NCI-H2227 treated with DMSO at 0.1 percent for 48 hours (cell line): Measurements from ENCODE around the gene TGFBR3L.
"Not testable (repeated sequence)": the region's sequence is repeated elsewhere in the genome, so short reads cannot be mapped to it uniquely, and the experiment has no call there.

ENCODE experiments used
- DNase-seq: peaks from one replicate; lab custom pipeline; 2025; lab: John Stamatoyannopoulos, UW

Gene TGFBR3L

DNA sequence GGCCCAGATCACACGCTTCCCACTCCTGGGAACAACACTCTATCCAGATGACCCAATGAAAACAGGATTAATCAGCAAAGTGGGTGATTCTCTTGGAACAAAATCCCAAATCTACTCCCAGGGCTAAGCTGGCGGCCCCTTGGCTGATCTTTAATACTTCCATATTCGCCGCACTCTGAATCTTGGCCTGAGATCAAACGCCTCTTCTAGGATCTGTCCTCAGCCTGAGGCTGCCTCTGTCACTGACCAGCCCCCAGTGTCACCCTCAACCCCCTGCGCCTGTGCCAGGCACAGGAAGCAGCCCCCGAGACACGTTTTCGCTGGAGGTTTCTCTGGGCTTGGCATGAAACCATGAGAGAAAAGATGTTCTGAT lies 13.7 kb downstream of the TGFBR3L start:
- DNase-seq, result no peak

GRCh38 chr19:7928741-7929701 lies 14.4 kb downstream of the TGFBR3L start:
- no peak for DNase-seq

- not testable (repeated sequence) for DNase-seq
These were observed 15.4 kb downstream of the TGFBR3L start for GRCh38 chr19:7930030-7930429.

DNA sequence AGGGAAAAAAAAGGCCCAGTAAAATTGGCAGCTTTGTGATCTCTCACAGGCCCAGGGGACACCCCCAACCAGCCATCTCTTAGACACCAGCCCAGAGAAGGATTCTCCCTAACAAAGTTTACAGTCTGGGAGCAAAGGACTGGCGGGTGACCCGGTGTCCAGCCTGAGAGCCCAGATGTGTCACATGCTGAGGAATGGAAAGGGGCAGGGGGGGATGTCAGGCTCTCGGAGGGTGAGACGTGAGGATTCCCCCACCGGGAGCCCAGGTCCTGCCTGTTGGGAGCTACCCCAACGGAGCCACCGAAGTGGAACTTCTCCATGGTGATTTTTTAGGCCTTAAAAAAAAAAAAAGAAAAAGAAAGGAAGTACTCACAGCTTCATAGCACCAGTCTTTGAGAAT lies 16.1 kb downstream of the TGFBR3L start:
- no peak for DNase-seq

- DNase-seq, result no peak
These were observed 16.8 kb downstream of the TGFBR3L start for GRCh38 chr19:7931221-7932061.

- no peak for DNase-seq
These were observed 17.8 kb downstream of the TGFBR3L start for GRCh38 chr19:7932276-7932929.

DNA sequence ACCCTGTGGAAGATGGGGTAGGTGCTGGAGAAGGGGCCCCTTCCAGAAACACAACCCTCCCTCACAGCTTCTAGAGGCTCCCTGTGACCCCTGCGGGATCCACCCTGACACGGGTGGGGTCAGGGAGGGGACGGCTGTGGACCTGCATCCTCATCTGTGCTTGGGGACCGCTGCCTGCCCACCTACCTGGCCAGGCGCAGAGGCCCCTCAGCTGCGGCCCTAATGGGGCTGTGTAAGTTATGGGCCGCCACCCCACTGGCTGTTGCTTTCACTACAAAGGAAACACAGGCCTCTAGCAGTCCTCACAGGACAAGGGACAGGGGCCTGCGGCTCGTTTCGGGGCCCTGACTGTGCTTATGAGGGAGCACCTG lies 18.3 kb downstream of the TGFBR3L start:
- no peak for DNase-seq

- DNase-seq, result no peak
These were observed 18.8 kb downstream of the TGFBR3L start for GRCh38 chr19:7933411-7933810.

DNA sequence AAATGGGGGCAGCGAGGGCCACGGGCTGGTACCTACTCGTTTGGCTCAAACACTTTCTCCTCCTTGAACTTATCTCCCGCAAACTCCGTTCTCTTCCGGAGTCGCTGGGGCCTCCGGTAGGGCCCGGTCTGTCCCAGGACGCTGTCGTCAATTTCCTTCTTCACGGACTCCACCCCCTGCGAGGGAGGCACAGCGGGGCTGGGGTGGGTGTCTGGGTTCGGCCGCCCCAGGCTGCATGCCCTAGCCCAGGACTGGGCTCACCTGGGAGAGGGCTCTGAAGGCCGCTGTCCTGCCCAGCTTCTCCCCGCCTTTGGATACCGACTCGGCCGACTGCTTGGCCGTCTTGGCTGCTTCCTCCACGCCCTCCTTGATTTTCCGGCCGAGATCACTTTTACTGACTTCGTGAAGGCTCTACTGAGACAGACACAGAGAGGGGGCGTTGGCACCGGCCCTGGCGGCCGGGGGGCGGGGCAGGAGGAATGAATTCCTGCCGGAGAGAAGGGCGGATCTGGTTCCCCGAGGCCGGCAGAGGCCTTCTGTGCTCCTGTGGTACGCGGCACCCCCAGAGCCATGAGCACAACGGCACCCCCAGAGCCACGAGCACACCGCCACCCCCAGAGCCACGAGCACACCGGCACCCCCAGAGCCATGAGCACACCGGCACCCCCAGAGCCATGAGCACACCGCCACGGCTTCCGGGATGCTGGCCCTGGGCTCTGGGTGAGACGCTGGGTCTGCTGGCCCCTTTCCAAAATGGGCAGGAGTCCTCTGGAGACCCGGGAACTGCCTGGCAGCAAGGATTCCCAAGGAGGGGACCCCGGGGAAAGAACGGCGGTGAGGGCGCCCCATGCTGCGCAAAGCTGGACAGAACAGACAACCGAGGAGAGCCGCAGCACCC lies 19.4 kb downstream of the TGFBR3L start:
- DNase-seq, result no peak

DNA sequence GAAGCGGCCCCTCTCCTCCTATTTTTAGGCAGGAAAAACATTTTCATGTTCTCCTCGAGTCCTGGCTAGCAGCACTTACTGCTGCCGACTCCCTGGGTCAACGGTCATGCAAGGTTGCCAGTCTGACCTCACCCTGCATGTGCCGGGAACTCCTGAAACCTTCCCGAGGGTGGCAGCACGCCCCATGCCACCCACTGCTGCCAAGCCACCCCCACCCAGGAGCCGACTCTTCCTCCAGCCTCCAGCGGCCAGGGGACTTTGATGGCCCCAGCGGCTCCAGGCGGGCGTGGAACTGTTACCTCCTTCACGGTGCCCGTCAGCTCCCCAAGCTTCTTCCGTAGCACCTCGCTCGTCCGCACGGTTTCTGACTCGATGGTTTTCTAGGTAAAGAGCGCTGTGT lies 20.1 kb downstream of the TGFBR3L start:
- no peak for DNase-seq

DNA sequence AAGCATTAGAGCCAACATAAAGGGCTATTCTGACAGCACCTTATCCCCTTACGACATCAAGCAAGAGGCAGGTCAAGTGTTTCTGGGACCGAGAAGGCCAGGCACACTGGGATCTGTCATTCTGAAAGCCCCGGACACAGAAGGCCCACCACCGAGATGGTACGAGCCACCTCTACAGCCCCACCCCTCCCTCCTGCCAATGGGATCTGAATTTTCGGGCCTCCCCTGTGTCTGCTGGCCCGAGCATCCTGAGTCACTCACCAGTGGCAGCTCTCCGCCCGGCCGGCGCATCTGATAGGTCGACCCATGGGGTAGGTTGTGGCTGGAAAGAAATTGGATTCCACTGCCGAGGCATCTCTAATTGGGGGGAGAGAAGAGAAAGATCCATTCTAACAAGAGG lies 26.2 kb downstream of the TGFBR3L start:
- no peak for DNase-seq

- no peak for DNase-seq
These were observed 27.4 kb downstream of the TGFBR3L start for GRCh38 chr19:7941895-7942596.

DNA sequence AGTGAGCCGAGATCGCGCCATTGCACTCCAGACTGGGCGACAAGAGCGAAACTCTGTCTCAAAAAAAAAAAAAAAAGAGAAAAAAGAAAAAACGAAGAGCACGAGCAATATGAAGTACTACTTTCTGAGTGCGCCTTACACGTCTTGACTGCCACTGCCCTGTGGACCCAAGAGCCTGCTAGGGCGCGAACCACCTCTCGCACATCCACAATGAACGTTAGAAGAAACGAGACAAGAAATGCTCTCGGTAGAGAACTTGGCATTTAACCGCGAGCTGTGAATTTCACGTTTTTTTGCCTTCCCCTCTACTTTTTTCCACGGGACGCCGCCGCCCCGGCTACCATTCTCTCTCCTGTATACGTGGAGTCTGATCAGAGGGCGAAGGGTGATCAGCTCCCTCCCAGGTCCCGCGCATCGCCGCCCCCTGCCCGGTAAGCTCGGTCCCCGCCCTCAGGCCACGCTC lies 28.4 kb downstream of the TGFBR3L start:
- no peak for DNase-seq

DNA sequence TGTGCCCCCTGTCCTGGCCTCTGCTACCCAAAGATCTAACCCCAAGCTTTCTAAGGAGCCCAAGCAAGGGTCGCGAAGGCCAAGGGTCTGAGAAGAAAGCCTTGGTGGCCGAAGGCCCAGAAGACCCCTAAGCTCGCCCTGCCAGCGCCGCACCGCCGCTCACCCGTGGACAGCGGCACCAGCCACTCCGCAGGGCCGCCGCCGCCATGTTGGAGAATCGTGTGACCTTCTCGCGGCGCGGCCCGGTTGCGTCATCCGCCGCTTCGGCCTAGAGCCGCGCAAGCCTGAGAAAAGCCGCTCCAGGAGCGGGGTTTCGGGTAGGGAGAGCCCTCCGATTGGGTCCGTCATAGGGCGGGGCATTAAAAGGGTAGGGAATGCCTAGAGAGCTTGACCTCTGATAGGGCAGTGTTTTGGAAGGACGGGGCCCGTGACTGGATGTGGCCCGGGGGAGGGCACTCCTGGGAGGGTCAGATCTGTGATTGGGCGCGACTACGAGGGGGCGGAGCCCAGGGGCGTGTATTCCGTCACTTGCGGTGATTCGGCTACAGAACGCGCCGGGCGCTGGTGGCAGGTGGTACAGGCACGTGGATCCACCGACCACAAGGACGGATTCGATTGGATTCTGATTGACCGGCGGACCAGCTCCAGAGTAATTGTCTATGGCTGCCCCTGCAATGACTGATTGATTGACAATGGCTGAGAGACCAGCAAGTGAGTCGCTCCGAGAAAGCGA lies 29.0 kb downstream of the TGFBR3L start, which contains the start of gene TIMM44:
TSS of gene TIMM44 (minus strand) at position 223 of the 733 bp plus-strand sequence. CDS start at position 208, 15 bp downstream.
- DNase-seq, result peak; percentile 93

DNA sequence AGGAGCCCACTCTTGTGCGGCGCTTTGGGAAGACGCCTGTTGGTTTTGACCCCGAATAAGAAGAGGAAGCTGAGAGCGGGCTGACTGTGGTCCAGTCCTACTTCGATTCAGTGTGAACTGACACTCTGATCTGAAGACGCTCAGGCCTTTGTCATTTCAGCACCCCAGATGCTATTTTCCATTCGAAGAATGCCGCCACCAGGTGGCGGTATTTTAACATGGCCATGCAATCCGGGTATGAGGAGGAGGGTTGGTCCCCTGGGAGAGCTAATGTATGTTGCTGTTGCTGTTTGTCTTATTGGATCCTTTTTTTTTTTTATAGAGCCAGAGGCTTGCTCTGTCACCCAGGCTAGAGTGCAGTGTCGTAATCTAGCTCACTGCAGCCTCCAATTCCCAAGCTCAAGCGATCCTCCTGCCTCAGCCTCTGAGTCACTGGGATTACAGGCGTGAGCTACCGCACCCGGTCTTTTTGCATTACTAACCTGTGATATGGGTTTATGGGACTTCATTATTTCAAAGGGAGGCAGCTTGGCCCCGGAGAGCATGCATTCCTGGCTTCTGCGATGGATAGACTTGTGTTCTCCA lies 29.6 kb downstream of the TGFBR3L start:
- peak; percentile 64 for DNase-seq

GRCh38 chr19:7947939-7948338 lies 33.3 kb downstream of the TGFBR3L start:
- no peak for DNase-seq

DNA sequence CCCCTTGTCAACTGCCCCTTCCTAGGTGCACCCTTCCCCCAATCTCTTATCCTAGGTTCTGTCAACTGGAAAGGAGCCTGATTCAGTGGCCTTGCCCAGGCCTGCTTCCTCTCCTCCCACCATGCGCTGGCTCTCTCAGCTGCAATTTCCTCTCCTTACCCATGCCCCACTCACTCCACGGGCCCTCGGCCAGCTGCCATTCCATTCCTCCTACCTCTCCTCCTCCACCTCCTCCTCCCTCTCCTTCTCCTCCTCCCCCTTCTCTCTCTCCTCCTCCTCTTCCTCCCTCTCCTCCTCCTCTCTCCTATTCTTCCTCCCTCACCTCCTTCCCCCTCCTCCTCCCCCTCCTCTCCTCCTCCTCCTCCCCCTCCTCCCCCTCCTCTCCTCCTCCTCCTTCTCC lies 38.4 kb downstream of the TGFBR3L start:
- DNase-seq, result no peak

DNA sequence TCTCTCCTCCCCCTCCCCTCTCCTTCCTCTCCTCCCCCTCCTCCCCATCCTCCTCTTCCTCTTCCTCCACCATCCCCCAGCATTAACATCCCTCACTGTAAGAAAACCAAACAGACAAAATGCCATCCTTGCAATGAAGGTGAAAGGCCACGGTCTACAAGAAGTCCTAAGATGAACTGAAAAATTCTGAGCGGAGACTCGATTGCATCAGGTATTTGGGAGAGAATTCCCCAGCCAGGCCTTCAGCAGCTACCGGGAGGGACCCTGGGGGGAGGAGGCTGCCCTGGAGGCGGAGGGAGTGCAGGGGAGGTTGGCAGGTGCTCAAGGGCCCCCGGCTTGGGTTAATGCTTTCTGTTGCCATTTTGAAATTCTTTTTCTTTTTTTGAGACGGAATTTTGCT lies 38.9 kb downstream of the TGFBR3L start:
- no peak for DNase-seq

GRCh38 chr19:7955696-7956095 lies 41.1 kb downstream of the TGFBR3L start:
- no peak for DNase-seq
